C4-2B (cell line): ENCODE measurements around the gene SCIN.

Experiments used
- H3K27ac ChIP-seq: fragments of 450-650 bp; 2 replicates; pipeline ENCODE4 v1.5.1; 2017
- CTCF ChIP-seq: fragments of 450-650 bp; conservative IDR thresholded peaks from 2 replicates; pipeline ENCODE4 v1.5.1; 2017; ENCODE audit warnings: mild to moderate bottlenecking
- ZFX ChIP-seq: fragments of 450-650 bp; IDR thresholded peaks from 2 replicates; pipeline ENCODE4 v1.6.1; 2017

The SCIN gene

GRCh38 chr7:12595148-12595547 is 24.6 kb downstream of the SCIN start:
- no peak for TF ChIP-seq CTCF
- TF ChIP-seq ZFX = no peak
- no peak overlapping the region for H3K27ac ChIP-seq

DNA sequence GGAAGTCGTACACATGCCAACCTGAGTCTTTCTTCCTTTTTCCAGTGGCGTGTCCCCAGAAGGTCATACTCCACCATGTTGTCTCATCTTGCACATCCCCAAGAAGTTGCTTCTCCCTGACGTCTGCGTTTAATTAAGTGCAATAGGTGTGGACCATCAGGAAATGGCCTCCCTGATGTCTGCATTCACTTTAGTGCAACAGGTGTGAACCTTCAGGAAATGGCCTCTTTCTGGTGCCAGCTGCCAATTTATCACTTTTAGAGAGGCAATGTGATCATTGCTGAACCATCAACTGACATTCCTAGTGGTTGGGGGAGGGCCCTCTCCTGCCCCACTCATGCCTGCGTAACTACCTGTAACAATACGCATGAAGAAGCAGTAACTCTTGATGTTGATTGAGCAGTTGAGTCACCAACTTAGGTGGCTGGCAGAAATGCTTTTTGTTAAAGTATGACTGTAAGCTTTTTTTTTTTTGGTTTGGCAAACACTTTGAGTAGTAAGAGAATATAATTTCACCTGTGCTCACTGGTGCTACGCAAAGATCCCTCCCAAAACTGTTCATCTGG is 25.8 kb downstream of the SCIN start:
- H3K27ac ChIP-seq = no peak overlapping the region

GRCh38 chr7:12601302-12601869 is 30.9 kb downstream of the SCIN start:
- no peak overlapping the region for H3K27ac ChIP-seq
- TF ChIP-seq CTCF (no peak), ZFX (no peak)

More for the DNA sequence above, 25.8 kb downstream of the SCIN start:
- TF ChIP-seq ZFX (no peak), CTCF (no peak)

- no peak for TF ChIP-seq CTCF
- TF ChIP-seq ZFX = no peak
- H3K27ac ChIP-seq = no peak overlapping the region
Measured at GRCh38 chr7:12607134-12607533, 36.6 kb downstream of the SCIN start.

GRCh38 chr7:12609561-12609960 is 39.0 kb downstream of the SCIN start:
- TF ChIP-seq CTCF (no peak), ZFX (no peak)
- H3K27ac ChIP-seq = no peak overlapping the region

DNA sequence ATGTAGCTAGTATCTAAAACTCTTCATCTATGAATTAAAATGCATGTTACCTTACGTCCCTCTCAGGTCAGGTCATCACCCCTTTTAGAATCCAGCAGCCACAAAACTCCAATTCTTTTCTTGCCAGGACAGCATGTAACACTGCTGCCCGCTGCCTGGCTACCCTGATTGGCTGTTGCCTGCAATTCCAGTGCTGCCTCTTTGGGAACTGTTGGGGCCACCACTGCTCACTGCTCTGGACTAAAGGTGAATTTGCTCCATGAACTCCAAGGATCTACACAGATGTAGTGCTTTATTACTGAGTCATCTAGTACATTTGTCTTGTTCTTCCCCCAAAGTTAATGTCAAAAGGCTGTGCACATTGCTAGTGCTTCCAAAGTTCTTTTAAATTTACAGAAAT is 40.4 kb downstream of the SCIN start:
- TF ChIP-seq CTCF (no peak), ZFX (no peak)
- no peak overlapping the region for H3K27ac ChIP-seq

DNA sequence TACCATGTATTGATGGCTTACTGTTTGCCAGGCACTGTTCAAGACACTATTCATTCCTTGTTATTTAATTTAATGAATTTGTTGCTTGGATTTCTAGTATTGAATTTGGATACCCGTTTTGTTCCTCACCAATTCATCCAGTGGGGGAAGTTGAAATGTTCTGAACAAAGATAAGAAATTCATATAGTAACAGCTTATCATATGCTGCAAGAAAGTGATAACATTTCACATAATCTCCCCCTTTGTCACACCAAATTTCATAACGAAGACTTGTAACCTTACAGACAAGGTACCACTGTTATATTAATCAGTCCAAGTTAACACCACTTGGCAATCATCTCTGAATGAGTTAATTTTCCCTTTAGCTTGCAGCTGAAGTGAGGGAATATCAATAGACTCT is 42.1 kb downstream of the SCIN start:
- H3K27ac ChIP-seq = no peak overlapping the region
- TF ChIP-seq CTCF (no peak), ZFX (no peak)
